Measurements from ENCODE around the gene P2RY2.

P2RY2 gene

DNA sequence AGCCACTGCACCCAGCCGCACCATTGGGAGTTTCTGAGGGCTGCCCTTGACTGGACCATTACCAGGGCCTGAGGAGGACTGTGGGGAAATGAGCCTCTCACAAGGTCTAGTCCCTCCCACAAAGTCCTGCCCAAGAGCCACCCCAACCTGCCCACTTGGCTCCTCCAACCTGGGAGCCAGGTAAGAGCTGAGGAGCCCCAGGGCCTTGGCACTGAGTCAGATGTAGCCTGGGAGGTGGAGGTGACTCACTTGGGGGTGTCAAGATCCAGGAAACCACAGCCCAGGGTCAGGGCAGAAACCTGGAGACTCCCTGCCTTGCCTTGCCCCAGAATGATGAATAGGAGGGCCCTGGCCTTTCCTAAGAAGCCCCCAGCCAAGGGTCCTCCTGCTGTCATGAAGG lies 25.8 kb upstream of the P2RY2 start:
- Histone ChIP-seq H3K9me2 (replicated peaks; ENCODE audit: control insufficient read depth, low read length) (no peaks in the 10 kb centered on the region), H3K27me3 (ENCODE audit: control insufficient read depth, low read length) (peaks cover 10% of the 10 kb centered on the region), H3K4me3 (ENCODE audit: low read length) (no peak overlapping the region), H3K36me3 (ENCODE audit: control insufficient read depth, low read length) (no peaks in the 10 kb centered on the region), H3K9me3 (ENCODE audit: control insufficient read depth, insufficient read depth, low read length) (no peaks in the 10 kb centered on the region), H3K4me1 (ENCODE audit: control insufficient read depth, low read length) (peaks cover 12% of the 10 kb centered on the region), H3K4me2 (ENCODE audit: low read length) (no peak overlapping the region), H4K20me1 (ENCODE audit: control insufficient read depth, insufficient read depth, low read depth, low read length) (no peaks in the 10 kb centered on the region), H3K27ac (ENCODE audit: low read depth, low read length) (no peak overlapping the region), H3K79me2 (ENCODE audit: control insufficient read depth, low read length) (no peaks in the 10 kb centered on the region), H3F3A (ENCODE audit: control insufficient read depth, insufficient read depth) (no peaks in the 10 kb centered on the region)
- no peak for TF ChIP-seq CTCF (IDR thresholded peaks at IDR 0.05; ENCODE audit: low read depth, low read length, poor library complexity, severe bottlenecking)
- TF ChIP-seq EZH2phosphoT487 (IDR thresholded peaks at IDR 0.05; ENCODE audit: borderline replicate concordance, low read length) = no peak

- peaks cover 12% of the 10 kb centered on the region for H3K4me1 ChIP-seq (ENCODE audit: control insufficient read depth, low read length)
Measured at GRCh38 chr11:73193251-73194033, 24.6 kb upstream of the P2RY2 start.

GRCh38 chr11:73194034-73194507 lies 24.0 kb upstream of the P2RY2 start:
- Histone ChIP-seq H3K27ac (ENCODE audit: low read depth, low read length) (no peak overlapping the region), H3K4me2 (ENCODE audit: low read length) (no peak overlapping the region), H3K27me3 (ENCODE audit: control insufficient read depth, low read length) (peaks cover 14% of the 10 kb centered on the region), H3F3A (ENCODE audit: control insufficient read depth, insufficient read depth) (no peaks in the 10 kb centered on the region), H3K9me2 (replicated peaks; ENCODE audit: control insufficient read depth, low read length) (no peaks in the 10 kb centered on the region), H3K4me3 (ENCODE audit: low read length) (no peak overlapping the region), H3K4me1 (ENCODE audit: control insufficient read depth, low read length) (peaks cover 9% of the 10 kb centered on the region), H3K79me2 (ENCODE audit: control insufficient read depth, low read length) (no peaks in the 10 kb centered on the region), H4K20me1 (ENCODE audit: control insufficient read depth, insufficient read depth, low read depth, low read length) (no peaks in the 10 kb centered on the region), H3K36me3 (ENCODE audit: control insufficient read depth, low read length) (no peaks in the 10 kb centered on the region), H3K9me3 (ENCODE audit: control insufficient read depth, insufficient read depth, low read length) (no peaks in the 10 kb centered on the region)
- TF ChIP-seq EZH2phosphoT487 (IDR thresholded peaks at IDR 0.05; ENCODE audit: borderline replicate concordance, low read length) = no peak
- TF ChIP-seq CTCF (IDR thresholded peaks at IDR 0.05; ENCODE audit: low read depth, low read length, poor library complexity, severe bottlenecking) = no peak

More at GRCh38 chr11:73193251-73194033, 24.6 kb upstream of the P2RY2 start:
- Histone ChIP-seq H4K20me1 (ENCODE audit: control insufficient read depth, insufficient read depth, low read depth, low read length) (no peaks in the 10 kb centered on the region), H3K9me3 (ENCODE audit: control insufficient read depth, insufficient read depth, low read length) (no peaks in the 10 kb centered on the region), H3K27ac (ENCODE audit: low read depth, low read length) (no peak overlapping the region), H3K4me3 (ENCODE audit: low read length) (no peak overlapping the region), H3K9me2 (replicated peaks; ENCODE audit: control insufficient read depth, low read length) (no peaks in the 10 kb centered on the region), H3K36me3 (ENCODE audit: control insufficient read depth, low read length) (no peaks in the 10 kb centered on the region), H3K4me2 (ENCODE audit: low read length) (no peak overlapping the region), H3K79me2 (ENCODE audit: control insufficient read depth, low read length) (no peaks in the 10 kb centered on the region), H3K27me3 (ENCODE audit: control insufficient read depth, low read length) (peaks cover 10% of the 10 kb centered on the region), H3F3A (ENCODE audit: control insufficient read depth, insufficient read depth) (no peaks in the 10 kb centered on the region)
- TF ChIP-seq EZH2phosphoT487 (IDR thresholded peaks at IDR 0.05; ENCODE audit: borderline replicate concordance, low read length) (no peak), CTCF (IDR thresholded peaks at IDR 0.05; ENCODE audit: low read depth, low read length, poor library complexity, severe bottlenecking) (no peak)

All from DOHH2 (cell line).